ENCODE measurements around the gene HOTAIR.

The HOTAIR gene

DNA sequence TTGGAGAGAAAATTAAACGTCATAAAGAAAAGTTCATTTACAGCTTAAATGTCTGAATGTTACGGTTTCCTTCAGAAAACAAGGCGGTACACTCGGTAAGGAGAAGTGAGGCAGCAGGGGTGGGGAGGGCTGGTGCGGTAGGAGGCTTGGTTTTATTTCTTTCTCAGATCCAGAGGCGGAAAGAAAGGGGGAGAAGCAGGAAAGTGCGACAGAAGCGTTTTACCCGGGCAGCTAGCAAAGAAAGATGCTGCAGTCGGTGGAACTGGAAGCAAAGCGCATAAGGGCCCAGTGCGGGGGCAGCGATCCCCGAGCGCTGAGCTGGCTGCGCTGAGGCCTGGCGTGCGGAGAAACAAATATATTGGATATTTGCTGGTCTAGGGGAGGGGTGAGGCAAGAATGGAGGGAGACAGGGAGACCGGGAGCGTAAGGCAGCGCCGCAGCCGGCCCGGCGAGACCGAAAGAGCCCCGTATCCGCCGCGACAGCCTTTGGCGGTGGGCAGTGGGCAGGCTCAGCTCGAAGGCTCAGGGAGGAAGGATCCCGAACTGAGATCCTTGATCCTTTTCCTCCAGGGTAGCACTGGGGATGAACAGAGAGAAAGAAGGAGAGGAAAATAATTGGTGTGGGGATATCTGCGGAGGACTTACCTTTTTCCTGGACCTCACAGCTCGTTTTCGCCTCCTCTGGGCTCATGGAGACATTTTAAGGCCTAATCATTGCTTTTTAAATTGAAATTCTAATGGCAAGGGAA lies 8.2 kb downstream of the HOTAIR start:
- H3K79me1 ChIP-seq (replicated peaks; ENCODE audit: low read length, poor library complexity, severe bottlenecking): no peaks in the 10 kb centered on the region
- no peaks in the 10 kb centered on the region for H3K36me3 ChIP-seq (ENCODE audit: control insufficient read depth in 1 of 2, insufficient read depth in 2 of 2, low read depth in 1 of 2, low read length in 2 of 2)
- peak overlapping the region in 1 of 2 experiments; percentile 59 for H3K4me3 ChIP-seq (ENCODE audit: insufficient read depth in 1 of 2, low read depth in 1 of 2, low read length in 2 of 2)
- H3K9me3 ChIP-seq (ENCODE audit: control insufficient read depth, low read length): no peaks in the 10 kb centered on the region
- WGBS: 2% methylated on average over 36 of the region's 36 CpGs
- no peak overlapping the region for H2AK5ac ChIP-seq (ENCODE audit: low read length, severe bottlenecking)
- H3K23ac ChIP-seq (ENCODE audit: low read length in 2 of 2): peak overlapping the region in 1 of 2 experiments; percentile 60
- peaks cover 12% of the 10 kb centered on the region for H3K4me1 ChIP-seq (ENCODE audit: control insufficient read depth, insufficient read depth, low read depth, low read length)
- H2BK120ac ChIP-seq (ENCODE audit: low read depth, low read length): no peak overlapping the region
- peak overlapping the region; percentile 46 for H3K9ac ChIP-seq (ENCODE audit: low read length)
- no peak overlapping the region for H3K14ac ChIP-seq (ENCODE audit: low read length in 2 of 2)
- H3K27me3 ChIP-seq (ENCODE audit: control insufficient read depth in 1 of 2, insufficient read depth in 1 of 2, low read length in 2 of 2): peaks cover 100% of the 10 kb centered on the region in 2 experiments
- peak overlapping the region; percentile 29 for H3K4me2 ChIP-seq (ENCODE audit: low read length, poor library complexity, severe bottlenecking)
- no peak overlapping the region for H2AFZ ChIP-seq (ENCODE audit: low read depth, low read length)
- H3K18ac ChIP-seq (ENCODE audit: low read depth in 1 of 2, low read length in 2 of 2): no peak overlapping the region
- no peak overlapping the region for H3K4ac ChIP-seq (ENCODE audit: low read depth in 1 of 2, low read length in 2 of 2)
- H4K91ac ChIP-seq (ENCODE audit: low read length): no peak overlapping the region
- no peak overlapping the region for H2BK5ac ChIP-seq (ENCODE audit: low read depth, low read length, poor library complexity, severe bottlenecking)
- no peak for DNase-seq
- H4K8ac ChIP-seq (ENCODE audit: low read length): no peak overlapping the region
- no peak overlapping the region for H3K27ac ChIP-seq (ENCODE audit: low read length, poor library complexity, severe bottlenecking)
- no peak overlapping the region for H2BK15ac ChIP-seq (ENCODE audit: low read depth, poor library complexity, severe bottlenecking)
- H2BK12ac ChIP-seq (ENCODE audit: low read length in 2 of 2): no peak overlapping the region

DNA sequence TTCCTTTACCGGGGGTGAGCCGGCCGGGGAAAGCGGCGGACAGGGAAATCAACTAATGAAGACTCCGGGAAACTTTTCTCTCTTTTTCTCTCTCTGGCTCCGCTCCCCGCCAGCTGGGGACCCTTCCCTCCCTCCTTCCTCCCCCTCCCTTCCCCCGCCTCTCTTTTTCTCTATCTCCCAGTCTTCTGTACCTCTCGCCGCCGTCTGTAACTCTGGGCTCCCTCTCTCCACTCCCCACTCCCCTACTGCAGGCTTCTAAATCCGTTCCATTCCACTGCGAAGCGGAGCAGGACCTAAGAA lies 8.7 kb downstream of the HOTAIR start:
- no peaks in the 10 kb centered on the region for H3K9me3 ChIP-seq (ENCODE audit: control insufficient read depth, low read length)
- no peak overlapping the region for H2BK12ac ChIP-seq (ENCODE audit: low read length in 2 of 2)
- H3K27me3 ChIP-seq (ENCODE audit: control insufficient read depth in 1 of 2, insufficient read depth in 1 of 2, low read length in 2 of 2): peaks cover 100% of the 10 kb centered on the region in 2 experiments
- no peak overlapping the region for H3K14ac ChIP-seq (ENCODE audit: low read length in 2 of 2)
- H3K36me3 ChIP-seq (ENCODE audit: control insufficient read depth in 1 of 2, insufficient read depth in 2 of 2, low read depth in 1 of 2, low read length in 2 of 2): no peaks in the 10 kb centered on the region
- H4K8ac ChIP-seq (ENCODE audit: low read length): no peak overlapping the region
- no peak overlapping the region for H3K4ac ChIP-seq (ENCODE audit: low read depth in 1 of 2, low read length in 2 of 2)
- no peak overlapping the region for H2BK120ac ChIP-seq (ENCODE audit: low read depth, low read length)
- peak overlapping the region; percentile 29 for H3K4me2 ChIP-seq (ENCODE audit: low read length, poor library complexity, severe bottlenecking)
- no peak overlapping the region for H2BK15ac ChIP-seq (ENCODE audit: low read depth, poor library complexity, severe bottlenecking)
- no peak overlapping the region for H3K18ac ChIP-seq (ENCODE audit: low read depth in 1 of 2, low read length in 2 of 2)
- no peak overlapping the region for H2BK5ac ChIP-seq (ENCODE audit: low read depth, low read length, poor library complexity, severe bottlenecking)
- H3K23ac ChIP-seq (ENCODE audit: low read length in 2 of 2): no peak overlapping the region
- no peak overlapping the region for H3K27ac ChIP-seq (ENCODE audit: low read length, poor library complexity, severe bottlenecking)
- H3K79me1 ChIP-seq (replicated peaks; ENCODE audit: low read length, poor library complexity, severe bottlenecking): no peaks in the 10 kb centered on the region
- H4K91ac ChIP-seq (ENCODE audit: low read length): no peak overlapping the region
- no peak overlapping the region for H2AK5ac ChIP-seq (ENCODE audit: low read length, severe bottlenecking)
- no peak for DNase-seq
- H2AFZ ChIP-seq (ENCODE audit: low read depth, low read length): no peak overlapping the region
- peak overlapping the region in 1 of 2 experiments; percentile 59 for H3K4me3 ChIP-seq (ENCODE audit: insufficient read depth in 1 of 2, low read depth in 1 of 2, low read length in 2 of 2)
- 2% methylated on average over 15 of the region's 15 CpGs for WGBS
- H3K9ac ChIP-seq (ENCODE audit: low read length): peak overlapping the region; percentile 46
- H3K4me1 ChIP-seq (ENCODE audit: control insufficient read depth, insufficient read depth, low read depth, low read length): peaks cover 16% of the 10 kb centered on the region

DNA sequence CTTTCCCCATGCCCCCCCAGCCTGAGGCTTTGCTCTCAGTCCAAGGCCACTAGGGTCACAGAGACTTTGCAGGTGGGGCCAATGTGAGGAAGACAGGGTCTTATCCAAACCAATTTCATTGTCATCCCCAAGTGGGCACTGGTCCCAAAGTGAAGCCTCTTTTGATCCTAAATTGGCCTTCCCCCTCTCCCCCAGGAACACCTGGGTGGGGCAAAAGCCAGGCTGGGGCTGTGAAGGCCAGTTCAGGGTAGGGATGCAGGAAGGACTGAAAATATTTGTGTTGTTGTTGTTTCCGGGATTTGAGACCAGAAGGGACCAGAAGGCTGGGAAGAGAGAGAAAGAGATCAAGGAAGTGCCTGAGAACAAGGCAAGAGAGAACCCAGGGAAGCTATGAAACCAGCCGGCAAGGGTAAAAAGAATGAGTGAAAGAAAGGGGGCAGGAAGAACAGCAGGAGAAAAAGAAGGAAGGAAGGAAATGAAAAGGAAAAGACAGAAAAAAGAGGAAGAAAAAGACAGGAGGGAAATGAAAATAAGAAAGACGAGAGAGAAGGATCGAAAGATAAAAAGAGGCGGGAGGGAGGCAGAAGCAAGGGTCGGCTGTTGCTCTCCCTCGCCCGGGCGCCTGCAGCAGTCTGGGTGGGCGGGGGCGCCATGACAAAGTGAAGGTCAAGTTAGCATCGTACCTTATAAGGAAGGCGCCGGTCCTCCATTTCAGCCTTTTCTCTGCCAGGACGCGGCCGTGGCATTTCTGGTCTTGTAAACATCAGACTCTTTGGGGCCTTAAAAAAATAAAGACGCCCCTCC lies 9.3 kb downstream of the HOTAIR start:
- Histone ChIP-seq H3K9ac (ENCODE audit: low read length) (peak overlapping the region; percentile 46), H2BK5ac (ENCODE audit: low read depth, low read length, poor library complexity, severe bottlenecking) (no peak overlapping the region), H3K18ac (ENCODE audit: low read depth in 1 of 2, low read length in 2 of 2) (no peak overlapping the region), H3K27me3 (ENCODE audit: control insufficient read depth in 1 of 2, insufficient read depth in 1 of 2, low read length in 2 of 2) (peaks cover 100% of the 10 kb centered on the region in 2 experiments), H3K4ac (ENCODE audit: low read depth in 1 of 2, low read length in 2 of 2) (no peak overlapping the region), H3K4me1 (ENCODE audit: control insufficient read depth, insufficient read depth, low read depth, low read length) (peaks cover 19% of the 10 kb centered on the region), H3K9me3 (ENCODE audit: control insufficient read depth, low read length) (peaks cover under 1% of the 10 kb centered on the region), H2AFZ (ENCODE audit: low read depth, low read length) (no peak overlapping the region), H3K27ac (ENCODE audit: low read length, poor library complexity, severe bottlenecking) (no peak overlapping the region), H3K4me3 (ENCODE audit: insufficient read depth in 1 of 2, low read depth in 1 of 2, low read length in 2 of 2) (peak overlapping the region in 1 of 2 experiments; percentile 59), H2AK5ac (ENCODE audit: low read length, severe bottlenecking) (no peak overlapping the region), H2BK15ac (ENCODE audit: low read depth, poor library complexity, severe bottlenecking) (no peak overlapping the region), H3K36me3 (ENCODE audit: control insufficient read depth in 1 of 2, insufficient read depth in 2 of 2, low read depth in 1 of 2, low read length in 2 of 2) (no peaks in the 10 kb centered on the region), H4K91ac (ENCODE audit: low read length) (no peak overlapping the region), H3K79me1 (replicated peaks; ENCODE audit: low read length, poor library complexity, severe bottlenecking) (no peaks in the 10 kb centered on the region), H2BK120ac (ENCODE audit: low read depth, low read length) (no peak overlapping the region), H2BK12ac (ENCODE audit: low read length in 2 of 2) (no peak overlapping the region), H4K8ac (ENCODE audit: low read length) (no peak overlapping the region), H3K14ac (ENCODE audit: low read length in 2 of 2) (no peak overlapping the region), H3K23ac (ENCODE audit: low read length in 2 of 2) (no peak overlapping the region), H3K4me2 (ENCODE audit: low read length, poor library complexity, severe bottlenecking) (no peak overlapping the region)
- no peak for DNase-seq
- under 1% methylated on average over 18 of the region's 18 CpGs for WGBS

DNA sequence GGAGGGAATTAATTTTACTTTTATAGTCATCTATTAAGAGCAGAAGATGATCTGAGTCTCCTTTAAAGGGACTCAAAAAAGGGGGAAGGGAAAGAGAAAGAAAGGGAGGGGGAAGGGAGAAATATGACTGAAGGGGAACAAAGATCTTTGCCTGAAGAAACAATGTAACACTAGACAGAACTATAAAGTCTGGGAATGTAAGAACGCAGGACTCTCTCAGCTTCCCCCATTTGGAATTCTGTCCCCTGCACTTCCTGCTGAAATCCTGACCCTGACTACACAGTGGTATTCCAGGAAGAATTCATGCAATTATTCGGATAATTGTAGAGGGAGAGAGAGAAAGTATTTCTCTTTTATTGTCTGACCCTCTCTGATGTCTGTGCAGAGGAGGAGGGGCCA lies 10.4 kb downstream of the HOTAIR start:
- Histone ChIP-seq H3K14ac (ENCODE audit: low read length in 2 of 2) (no peak overlapping the region), H4K91ac (ENCODE audit: low read length) (no peak overlapping the region), H3K36me3 (ENCODE audit: control insufficient read depth in 1 of 2, insufficient read depth in 2 of 2, low read depth in 1 of 2, low read length in 2 of 2) (no peaks in the 10 kb centered on the region), H3K4me2 (ENCODE audit: low read length, poor library complexity, severe bottlenecking) (no peak overlapping the region), H2AK5ac (ENCODE audit: low read length, severe bottlenecking) (no peak overlapping the region), H3K4me1 (ENCODE audit: control insufficient read depth, insufficient read depth, low read depth, low read length) (peaks cover 19% of the 10 kb centered on the region), H2BK120ac (ENCODE audit: low read depth, low read length) (no peak overlapping the region), H2AFZ (ENCODE audit: low read depth, low read length) (no peak overlapping the region), H3K23ac (ENCODE audit: low read length in 2 of 2) (no peak overlapping the region), H3K27me3 (ENCODE audit: control insufficient read depth in 1 of 2, insufficient read depth in 1 of 2, low read length in 2 of 2) (peaks cover 100% of the 10 kb centered on the region in 2 experiments), H3K27ac (ENCODE audit: low read length, poor library complexity, severe bottlenecking) (no peak overlapping the region), H2BK5ac (ENCODE audit: low read depth, low read length, poor library complexity, severe bottlenecking) (no peak overlapping the region), H2BK12ac (ENCODE audit: low read length in 2 of 2) (no peak overlapping the region), H3K18ac (ENCODE audit: low read depth in 1 of 2, low read length in 2 of 2) (no peak overlapping the region), H2BK15ac (ENCODE audit: low read depth, poor library complexity, severe bottlenecking) (no peak overlapping the region), H3K4me3 (ENCODE audit: insufficient read depth in 1 of 2, low read depth in 1 of 2, low read length in 2 of 2) (no peak overlapping the region), H3K9me3 (ENCODE audit: control insufficient read depth, low read length) (peaks cover 10% of the 10 kb centered on the region), H3K79me1 (replicated peaks; ENCODE audit: low read length, poor library complexity, severe bottlenecking) (no peaks in the 10 kb centered on the region), H4K8ac (ENCODE audit: low read length) (no peak overlapping the region), H3K4ac (ENCODE audit: low read depth in 1 of 2, low read length in 2 of 2) (no peak overlapping the region), H3K9ac (ENCODE audit: low read length) (no peak overlapping the region)
- DNase-seq: no peak
- WGBS: 0% methylated on average over 1 of the region's 2 CpGs

Measured in mesenchymal stem cell (in vitro differentiated cells and primary cell).